NB4 (cell line): ENCODE data around the gene KSR1.

ENCODE experiments used
- DNase-seq: peaks from one replicate; pipeline ENCODE4 v3.0.0; 2010; ENCODE audit warnings: low read depth
- H3K4me3 ChIP-seq: one replicate; pipeline ENCODE4 v1.5.1; 2011; ENCODE audit warnings: mild to moderate bottlenecking, low read depth, low read length, moderate library complexity
- MAX ChIP-seq: IDR thresholded peaks from 2 replicates; pipeline ENCODE4 v1.6.1; 2011; ENCODE audit warnings: low read depth, low read length
- MYC ChIP-seq: IDR thresholded peaks from 2 replicates; pipeline ENCODE4 v1.6.1; 2011; ENCODE audit warnings: low read depth, low read length
- POLR2A ChIP-seq: IDR thresholded peaks from 2 replicates; pipeline ENCODE4 v1.6.1; 2011; ENCODE audit warnings: mild to moderate bottlenecking; ENCODE audit not compliant: insufficient read length; ENCODE audit errors: extremely low read depth
- TF ChIP-seq, protein P1 (sequence below): IDR thresholded peaks from one replicate; pipeline ENCODE4 v1.5.1; 2012; ENCODE audit warnings: low read depth, low read length

The KSR1 gene

DNA sequence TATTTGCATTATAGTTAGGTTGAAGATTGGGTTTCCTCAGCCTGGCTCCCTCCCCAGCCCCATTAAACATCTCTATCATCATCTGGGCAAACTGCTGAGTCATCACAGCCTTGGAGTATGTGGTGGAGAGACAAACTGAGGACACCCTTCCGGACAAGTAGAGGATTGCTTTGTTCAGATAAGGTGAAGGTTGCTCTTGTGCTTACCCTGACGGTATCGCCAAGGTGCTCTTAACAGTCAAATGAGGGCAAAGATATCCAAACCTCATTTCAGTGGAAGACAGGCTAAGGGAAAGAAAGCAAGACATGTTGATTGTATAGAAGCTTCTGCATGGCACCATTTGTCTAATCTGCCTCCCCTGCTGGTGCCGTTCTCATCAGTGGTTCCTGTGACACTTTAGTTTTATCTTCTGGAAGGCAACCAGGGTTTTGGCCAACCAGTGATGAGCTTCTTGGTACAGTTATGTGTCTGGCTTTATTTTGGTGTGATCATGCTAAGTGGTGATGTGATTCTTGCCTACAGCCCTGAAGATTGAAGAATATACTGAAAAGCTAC is 117.8 kb downstream of the KSR1 start:
- H3K4me3 ChIP-seq, result no peak overlapping the region
- TF ChIP-seq MYC (no peak), MAX (no peak), POLR2A (no peak)
- TF ChIP-seq, protein P1, sequence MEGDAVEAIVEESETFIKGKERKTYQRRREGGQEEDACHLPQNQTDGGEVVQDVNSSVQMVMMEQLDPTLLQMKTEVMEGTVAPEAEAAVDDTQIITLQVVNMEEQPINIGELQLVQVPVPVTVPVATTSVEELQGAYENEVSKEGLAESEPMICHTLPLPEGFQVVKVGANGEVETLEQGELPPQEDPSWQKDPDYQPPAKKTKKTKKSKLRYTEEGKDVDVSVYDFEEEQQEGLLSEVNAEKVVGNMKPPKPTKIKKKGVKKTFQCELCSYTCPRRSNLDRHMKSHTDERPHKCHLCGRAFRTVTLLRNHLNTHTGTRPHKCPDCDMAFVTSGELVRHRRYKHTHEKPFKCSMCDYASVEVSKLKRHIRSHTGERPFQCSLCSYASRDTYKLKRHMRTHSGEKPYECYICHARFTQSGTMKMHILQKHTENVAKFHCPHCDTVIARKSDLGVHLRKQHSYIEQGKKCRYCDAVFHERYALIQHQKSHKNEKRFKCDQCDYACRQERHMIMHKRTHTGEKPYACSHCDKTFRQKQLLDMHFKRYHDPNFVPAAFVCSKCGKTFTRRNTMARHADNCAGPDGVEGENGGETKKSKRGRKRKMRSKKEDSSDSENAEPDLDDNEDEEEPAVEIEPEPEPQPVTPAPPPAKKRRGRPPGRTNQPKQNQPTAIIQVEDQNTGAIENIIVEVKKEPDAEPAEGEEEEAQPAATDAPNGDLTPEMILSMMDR, result no peak
- DNase-seq, result peak; percentile 46

GRCh38 chr17:27575096-27575911 is 119.1 kb downstream of the KSR1 start:
- no peak for DNase-seq
- TF ChIP-seq MYC (no peak), MAX (no peak), POLR2A (no peak)
- TF ChIP-seq, protein P1, result no peak
- H3K4me3 ChIP-seq, result no peak overlapping the region

DNA sequence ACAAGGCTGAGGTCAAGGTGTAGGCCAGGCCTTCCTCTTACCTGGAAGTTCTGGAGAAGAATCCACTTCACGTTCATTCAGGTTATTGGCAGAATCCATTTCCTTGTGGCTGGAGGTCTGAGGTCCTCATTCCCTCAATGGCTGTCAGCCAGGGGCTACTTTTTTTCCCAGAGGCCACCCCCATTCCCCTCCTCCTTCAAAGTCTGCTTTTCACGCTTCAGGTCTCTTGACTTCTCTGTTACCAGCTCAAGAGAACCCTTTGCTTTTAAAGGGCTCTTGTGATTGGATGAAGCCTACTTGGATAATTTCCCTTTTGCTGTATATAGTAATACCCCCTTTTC is 119.6 kb downstream of the KSR1 start:
- TF ChIP-seq MAX, result no peak
- TF ChIP-seq MYC, result no peak
- TF ChIP-seq POLR2A, result no peak
- TF ChIP-seq, protein P1, result no peak
- no peak for DNase-seq
- no peak overlapping the region for H3K4me3 ChIP-seq

GRCh38 chr17:27576477-27577083 is 120.3 kb downstream of the KSR1 start:
- no peak for TF ChIP-seq MAX
- no peak for TF ChIP-seq MYC
- TF ChIP-seq POLR2A, result no peak
- TF ChIP-seq, protein P1, result no peak
- no peak for DNase-seq

GRCh38 chr17:27577121-27577761 is 121.0 kb downstream of the KSR1 start:
- H3K4me3 ChIP-seq, result no peak overlapping the region
- TF ChIP-seq, protein P1, result no peak
- no peak for TF ChIP-seq MYC
- TF ChIP-seq POLR2A, result no peak
- TF ChIP-seq MAX, result no peak
- peak; percentile 56 for DNase-seq

More at GRCh38 chr17:27576477-27577083, 120.3 kb downstream of the KSR1 start:
- H3K4me3 ChIP-seq, result no peak overlapping the region
